A673 (cell line): Measurements from ENCODE around the gene ACTR6.

Source experiments
- EZH2 ChIP-seq: fragments of 200-600 bp; sonication (generic); IDR thresholded peaks from 2 replicates; pipeline ENCODE4 v1.6.1; 2017; ENCODE audit warnings: borderline replicate concordance, low read depth, mild to moderate bottlenecking, mixed read lengths, antibody characterized with exemption, low read length; ENCODE audit not compliant: poor library complexity, severe bottlenecking
- TF ChIP-seq, protein P1 (sequence below): fragments of 300-800, 200-600 bp; sonication (generic); conservative IDR thresholded peaks from 2 replicates; pipeline ENCODE4 v1.5.1; 2017; ENCODE audit warnings: low read depth, mild to moderate bottlenecking, antibody characterized with exemption, low read length, moderate library complexity, mixed read lengths

- TF ChIP-seq, protein P1, sequence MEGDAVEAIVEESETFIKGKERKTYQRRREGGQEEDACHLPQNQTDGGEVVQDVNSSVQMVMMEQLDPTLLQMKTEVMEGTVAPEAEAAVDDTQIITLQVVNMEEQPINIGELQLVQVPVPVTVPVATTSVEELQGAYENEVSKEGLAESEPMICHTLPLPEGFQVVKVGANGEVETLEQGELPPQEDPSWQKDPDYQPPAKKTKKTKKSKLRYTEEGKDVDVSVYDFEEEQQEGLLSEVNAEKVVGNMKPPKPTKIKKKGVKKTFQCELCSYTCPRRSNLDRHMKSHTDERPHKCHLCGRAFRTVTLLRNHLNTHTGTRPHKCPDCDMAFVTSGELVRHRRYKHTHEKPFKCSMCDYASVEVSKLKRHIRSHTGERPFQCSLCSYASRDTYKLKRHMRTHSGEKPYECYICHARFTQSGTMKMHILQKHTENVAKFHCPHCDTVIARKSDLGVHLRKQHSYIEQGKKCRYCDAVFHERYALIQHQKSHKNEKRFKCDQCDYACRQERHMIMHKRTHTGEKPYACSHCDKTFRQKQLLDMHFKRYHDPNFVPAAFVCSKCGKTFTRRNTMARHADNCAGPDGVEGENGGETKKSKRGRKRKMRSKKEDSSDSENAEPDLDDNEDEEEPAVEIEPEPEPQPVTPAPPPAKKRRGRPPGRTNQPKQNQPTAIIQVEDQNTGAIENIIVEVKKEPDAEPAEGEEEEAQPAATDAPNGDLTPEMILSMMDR = no peak
- no peak for TF ChIP-seq EZH2
Measured at GRCh38 chr12:100199347-100200149, 1.1 kb upstream of the ACTR6 start.
